HFFc6 (cell line): ENCODE measurements around the gene AP2M1. TPM values are rescaled to one million over a fixed set of nuclear protein-coding genes. Genes with fewer than 3 reads are reported as not detected.

Experiments
- DNase-seq: peaks from one replicate; pipeline ENCODE4 v3.0.0-alpha.2; 2018
- H3K27ac Mint-ChIP-seq: 2 replicates; pipeline ENCODE4 v1.8.0; 2020; ENCODE audit warnings: mild to moderate bottlenecking, mixed read lengths
- H3K27me3 Mint-ChIP-seq: 2 replicates; pipeline ENCODE4 v1.8.0; 2021; ENCODE audit warnings: mild to moderate bottlenecking, moderate library complexity, mixed read lengths; ENCODE audit not compliant: insufficient read depth
- H3K36me3 Mint-ChIP-seq: 2 replicates; pipeline ENCODE4 v1.8.0; 2021; ENCODE audit warnings: low read depth, mixed read lengths
- H3K4me1 Mint-ChIP-seq: 2 replicates; pipeline ENCODE4 v1.8.0; 2020; ENCODE audit warnings: low read depth, mixed read lengths
- H3K4me3 Mint-ChIP-seq: 2 replicates; pipeline ENCODE4 v1.8.0; 2020; ENCODE audit warnings: mild to moderate bottlenecking, moderate library complexity, mixed read lengths
- H3K9me3 Mint-ChIP-seq: 2 replicates; pipeline ENCODE4 v1.8.0; 2020; ENCODE audit warnings: mild to moderate bottlenecking, mixed read lengths
- CTCF ChIP-seq: fragments of 200-600 bp; sonication (generic); IDR thresholded peaks from 2 replicates; pipeline ENCODE4 v1.5.0; 2021; ENCODE audit warnings: antibody characterized with exemption, mild to moderate bottlenecking
- total RNA-seq, 6 experiments: library from RNA; stranded (reverse); fragmentation: NEBNext Ultra II Directional; extraction: Animal tissue kit (Norgen Biotek cat#: 25700); gene quantifications; 2 replicates in 1 of 6; 3 replicates in 5 of 6; pipeline ENCODE4 v1.2.3, GENCODE V29; 2021

The AP2M1 gene
- total RNA-seq, 6 experiments from 2014 or later, result 796 to 849 (median 832) TPM

GRCh38 chr3:184228376-184229137 lies 53.9 kb downstream of the AP2M1 start:
- Mint-ChIP-seq H3K27ac (no peak overlapping the region), H3K4me3 (no peak overlapping the region; the same call in 1 of the 2 replicates), H3K4me1 (peaks cover 6% of the 10 kb centered on the region), H3K27me3 (peaks cover 44% of the 10 kb centered on the region), H3K36me3 (peaks cover 5% of the 10 kb centered on the region; the same call in 1 of the 2 replicates), H3K9me3 (no peaks in the 10 kb centered on the region)
- DNase-seq, result no peak
- no peak for TF ChIP-seq CTCF

GRCh38 chr3:184229394-184230080 lies 54.9 kb downstream of the AP2M1 start, which contains the start of gene VWA5B2:
VWA5B2 (plus strand) TSS chr3:184229585; CDS start chr3:184230529, 944 bp downstream.
- DNase-seq, result peak; percentile 25
- H3K27me3 Mint-ChIP-seq, result peaks cover 48% of the 10 kb centered on the region
- H3K4me1 Mint-ChIP-seq, result peaks cover 14% of the 10 kb centered on the region
- H3K9me3 Mint-ChIP-seq, result no peaks in the 10 kb centered on the region
- H3K36me3 Mint-ChIP-seq, result peaks cover 5% of the 10 kb centered on the region; the same call in 1 of the 2 replicates
- H3K4me3 Mint-ChIP-seq, result no peak within 1 kb of the TSS; the same call in 1 of the 2 replicates
- TF ChIP-seq CTCF, result no peak
- H3K27ac Mint-ChIP-seq, result no peak within 1 kb of the TSS

DNA sequence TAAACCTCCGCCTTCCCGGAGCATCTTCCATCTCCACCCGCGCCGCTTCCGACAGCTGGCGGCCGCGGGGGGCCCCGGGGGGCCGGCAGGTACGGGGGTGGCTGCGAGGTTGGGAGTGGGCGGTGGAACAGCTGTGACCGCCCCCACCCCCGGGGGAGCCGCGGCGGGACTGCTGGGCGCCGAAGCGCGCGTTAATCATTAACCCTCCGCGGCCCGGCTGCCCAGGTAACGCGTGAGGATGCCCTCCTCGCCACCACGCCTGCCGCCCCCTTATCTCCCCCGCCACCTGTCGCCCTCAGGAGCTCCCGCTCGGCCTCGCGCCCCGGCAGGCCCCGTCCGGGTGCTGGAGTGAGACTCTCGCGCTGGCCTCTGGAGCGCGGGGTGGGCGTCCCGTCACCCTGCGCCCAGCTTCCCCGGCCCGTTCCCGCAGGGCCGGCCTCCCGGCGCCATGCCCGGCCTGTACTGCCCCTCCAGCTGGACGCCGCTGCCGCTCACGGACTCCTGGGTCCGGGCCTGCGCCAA lies 55.5 kb downstream of the AP2M1 start:
- Mint-ChIP-seq H3K27ac (no peak overlapping the region), H3K27me3 (peaks cover 46% of the 10 kb centered on the region), H3K4me3 (no peak overlapping the region), H3K9me3 (no peaks in the 10 kb centered on the region), H3K4me1 (peaks cover 15% of the 10 kb centered on the region), H3K36me3 (peaks cover 5% of the 10 kb centered on the region; the same call in 1 of the 2 replicates)
- no peak for TF ChIP-seq CTCF
- DNase-seq, result no peak

GRCh38 chr3:184230603-184231528 lies 56.2 kb downstream of the AP2M1 start:
- DNase-seq, result no peak
- peaks cover 40% of the 10 kb centered on the region for H3K27me3 Mint-ChIP-seq
- H3K27ac Mint-ChIP-seq, result no peak overlapping the region
- peaks cover 5% of the 10 kb centered on the region; the same call in 1 of the 2 replicates for H3K36me3 Mint-ChIP-seq
- peak overlapping the region; percentile 34; the same call in 1 of the 2 replicates for H3K4me3 Mint-ChIP-seq
- no peak for TF ChIP-seq CTCF
- no peaks in the 10 kb centered on the region for H3K9me3 Mint-ChIP-seq
- peaks cover 15% of the 10 kb centered on the region for H3K4me1 Mint-ChIP-seq

DNA sequence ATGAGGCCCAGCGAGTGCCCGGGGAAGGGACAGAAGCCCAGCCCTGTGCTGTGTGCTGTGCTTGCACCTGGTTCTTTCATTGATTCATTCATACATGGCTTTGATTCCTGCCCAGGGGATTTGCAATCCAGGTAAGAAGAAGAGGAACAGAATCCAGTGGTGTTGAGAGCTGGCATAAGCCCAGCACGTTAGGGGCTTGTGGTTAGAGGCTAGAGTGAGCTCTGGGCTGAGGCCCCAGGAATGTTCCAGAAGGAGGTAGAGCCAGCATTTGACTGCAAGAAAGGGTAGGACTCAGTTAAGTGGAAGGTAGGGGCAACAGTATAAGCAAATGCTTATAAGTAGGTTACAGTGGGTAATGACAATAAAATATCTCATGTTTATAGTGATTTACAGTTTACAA lies 57.0 kb downstream of the AP2M1 start:
- Mint-ChIP-seq H3K27me3 (peaks cover 40% of the 10 kb centered on the region), H3K4me3 (peak overlapping the region; percentile 24; the same call in 1 of the 2 replicates), H3K27ac (no peak overlapping the region), H3K9me3 (no peaks in the 10 kb centered on the region), H3K36me3 (peaks cover 5% of the 10 kb centered on the region; the same call in 1 of the 2 replicates), H3K4me1 (peaks cover 15% of the 10 kb centered on the region)
- no peak for DNase-seq
- TF ChIP-seq CTCF, result no peak
